Activated naive CD8-positive, alpha-beta T cell treated with anti-CD3 and anti-CD28 coated beads, Interleukin-2, amount 10 ng/mL, durations not matched to agents 7 days and 5 days (primary cell): ENCODE results near the gene CRADD. TPM values are rescaled to one million over a fixed set of nuclear protein-coding genes. Genes with fewer than 3 reads are reported as not detected.

Experiments
- ATAC-seq: fragments of 150-1000 bp; cut with Tn5 transposase; one replicate; pipeline ENCODE4 v1.10.0; 2021; ENCODE audit warnings: low read depth, moderate library complexity
- POLR2A ChIA-PET: fragments of 350-600 bp; sonication (Branson Sonifier 250); formaldehyde crosslinking; loops from one replicate; lab custom pipeline; 2021; ENCODE audit warnings: antibody characterized with exemption; lab: Charles Lee
- DNase-seq: peaks from one replicate; pipeline ENCODE4 v3.0.0; 2021
- H3K27ac Mint-ChIP-seq: one replicate; pipeline ENCODE4 v1.8.0; 2022; ENCODE audit warnings: mild to moderate bottlenecking, mixed read lengths
- H3K27me3 Mint-ChIP-seq: one replicate; pipeline ENCODE4 v1.8.0; 2022; ENCODE audit warnings: mild to moderate bottlenecking, moderate library complexity, mixed read lengths
- H3K36me3 Mint-ChIP-seq: one replicate; pipeline ENCODE4 v1.8.0; 2021; ENCODE audit warnings: mild to moderate bottlenecking, mixed read lengths
- H3K4me1 Mint-ChIP-seq: one replicate; pipeline ENCODE4 v1.8.0; 2021; ENCODE audit warnings: mixed read lengths
- H3K4me3 Mint-ChIP-seq: one replicate; pipeline ENCODE4 v1.8.0; 2022; ENCODE audit warnings: mild to moderate bottlenecking, moderate library complexity, mixed read lengths
- H3K9me3 Mint-ChIP-seq: one replicate; pipeline ENCODE4 v1.8.0; 2021; ENCODE audit warnings: mixed read lengths
- total RNA-seq, 2 experiments: library from RNA; stranded (reverse); gene quantifications; one replicate each; pipeline ENCODE4 v1.2.3, GENCODE V29; 2021

CRADD gene
- total RNA-seq, 2 experiments from 2014 or later: 11.3 to 11.5 TPM

DNA sequence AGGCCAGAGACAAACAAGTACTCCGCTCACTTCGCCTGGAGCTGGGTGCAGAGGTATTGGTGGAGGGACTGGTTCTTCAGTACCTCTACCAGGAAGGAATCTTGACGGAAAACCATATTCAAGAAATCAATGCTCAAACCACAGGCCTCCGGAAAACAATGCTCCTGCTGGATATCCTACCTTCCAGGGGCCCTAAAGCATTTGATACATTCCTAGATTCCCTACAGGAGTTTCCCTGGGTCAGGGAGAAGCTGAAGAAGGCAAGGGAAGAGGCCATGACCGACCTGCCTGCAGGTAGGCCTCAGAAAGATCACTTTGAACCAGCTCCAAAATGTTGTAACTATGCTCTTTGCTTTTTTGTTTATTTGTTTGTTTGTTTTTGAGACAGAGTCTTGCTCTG, 1.6 kb downstream of the CRADD start:
- POLR2A ChIA-PET: no interaction called here
- H3K9me3 Mint-ChIP-seq: no peaks in the 10 kb centered on the region
- peaks cover 23% of the 10 kb centered on the region for H3K4me1 Mint-ChIP-seq

GRCh38 chr12:93679308-93679925, 2.2 kb downstream of the CRADD start:
- H3K9me3 Mint-ChIP-seq: no peaks in the 10 kb centered on the region
- peaks cover 27% of the 10 kb centered on the region for H3K4me1 Mint-ChIP-seq

More for the DNA sequence above, 1.6 kb downstream of the CRADD start:
- ATAC-seq (no peak), DNase-seq (no peak)
- Mint-ChIP-seq H3K27ac (peak overlapping the region; percentile 98), H3K4me3 (peak overlapping the region; percentile 89), H3K36me3 (peaks cover 16% of the 10 kb centered on the region), H3K27me3 (peaks cover 8% of the 10 kb centered on the region)

DNA sequence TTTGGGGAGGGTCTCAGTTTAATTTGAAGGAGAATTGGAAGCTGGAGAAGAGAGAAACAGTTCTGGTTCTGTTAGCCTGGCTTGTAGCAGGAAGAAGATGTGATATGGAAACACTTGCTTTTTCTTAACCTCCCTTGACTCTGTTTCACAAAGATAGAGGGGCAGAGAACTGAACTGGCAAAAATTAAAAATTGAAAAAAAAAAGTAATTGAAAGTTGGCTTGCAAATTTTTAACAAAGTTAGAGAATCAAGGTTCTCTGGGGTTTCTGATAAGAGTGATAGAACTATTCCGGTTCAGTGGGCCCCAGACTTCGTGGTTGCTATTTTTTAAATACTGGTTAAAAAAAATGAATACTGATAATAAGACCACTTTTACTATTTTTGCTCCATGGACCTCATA, 2.8 kb downstream of the CRADD start:
- Mint-ChIP-seq H3K36me3 (peaks cover 16% of the 10 kb centered on the region), H3K27ac (no peak overlapping the region), H3K4me1 (peaks cover 33% of the 10 kb centered on the region), H3K27me3 (no peaks in the 10 kb centered on the region), H3K9me3 (no peaks in the 10 kb centered on the region), H3K4me3 (no peak overlapping the region)
- ATAC-seq (no peak), DNase-seq (no peak)
- POLR2A ChIA-PET: no interaction called here

More at GRCh38 chr12:93679308-93679925, 2.2 kb downstream of the CRADD start:
- Mint-ChIP-seq H3K36me3 (peaks cover 16% of the 10 kb centered on the region), H3K27me3 (peaks cover 1% of the 10 kb centered on the region), H3K4me3 (peak overlapping the region; percentile 38), H3K27ac (peak overlapping the region; percentile 70)
- ATAC-seq (no peak), DNase-seq (no peak)
- POLR2A ChIA-PET: no interaction called here

GRCh38 chr12:93682846-93683261, 5.7 kb downstream of the CRADD start:
- peaks cover 18% of the 10 kb centered on the region for H3K36me3 Mint-ChIP-seq
- POLR2A ChIA-PET: interaction anchor here (1.1 kb wide), 1 partner anchor 60 kb away, joined by 3 read pairs; no protein-coding TSS in a partner anchor
- ATAC-seq (no peak), DNase-seq (no peak)
- no peaks in the 10 kb centered on the region for H3K27me3 Mint-ChIP-seq
- peaks cover 28% of the 10 kb centered on the region for H3K4me1 Mint-ChIP-seq
- no peak overlapping the region for H3K4me3 Mint-ChIP-seq
- H3K27ac Mint-ChIP-seq: no peak overlapping the region
- no peaks in the 10 kb centered on the region for H3K9me3 Mint-ChIP-seq

- Mint-ChIP-seq H3K27me3 (no peaks in the 10 kb centered on the region), H3K4me3 (no peak overlapping the region)
- POLR2A ChIA-PET: interaction anchor here (1.1 kb wide), 1 partner anchor 59 kb away, joined by 3 read pairs; no protein-coding TSS in a partner anchor
These were observed 6.2 kb downstream of the CRADD start for GRCh38 chr12:93683410-93683809.

GRCh38 chr12:93684716-93685115, 7.5 kb downstream of the CRADD start:
- H3K36me3 Mint-ChIP-seq: peaks cover 16% of the 10 kb centered on the region
- peak; percentile 59 for ATAC-seq
- POLR2A ChIA-PET: no interaction called here
- DNase-seq: no peak
- peaks cover 26% of the 10 kb centered on the region for H3K4me1 Mint-ChIP-seq
- H3K27me3 Mint-ChIP-seq: no peaks in the 10 kb centered on the region
- peak overlapping the region; percentile 66 for H3K27ac Mint-ChIP-seq
- H3K4me3 Mint-ChIP-seq: peak overlapping the region; percentile 49
- H3K9me3 Mint-ChIP-seq: no peaks in the 10 kb centered on the region

More at GRCh38 chr12:93683410-93683809, 6.2 kb downstream of the CRADD start:
- Mint-ChIP-seq H3K4me1 (peaks cover 23% of the 10 kb centered on the region), H3K36me3 (peaks cover 18% of the 10 kb centered on the region), H3K27ac (no peak overlapping the region), H3K9me3 (no peaks in the 10 kb centered on the region)
- no peak for DNase-seq
- ATAC-seq: no peak

GRCh38 chr12:93686572-93687356, 9.6 kb downstream of the CRADD start:
- POLR2A ChIA-PET: interaction anchor here (0.7 to 0.9 kb wide), 2 partner anchors 10 to 678 kb away, joined by 3 to 4 read pairs; partner anchors contain the start of gene CRADD

DNA sequence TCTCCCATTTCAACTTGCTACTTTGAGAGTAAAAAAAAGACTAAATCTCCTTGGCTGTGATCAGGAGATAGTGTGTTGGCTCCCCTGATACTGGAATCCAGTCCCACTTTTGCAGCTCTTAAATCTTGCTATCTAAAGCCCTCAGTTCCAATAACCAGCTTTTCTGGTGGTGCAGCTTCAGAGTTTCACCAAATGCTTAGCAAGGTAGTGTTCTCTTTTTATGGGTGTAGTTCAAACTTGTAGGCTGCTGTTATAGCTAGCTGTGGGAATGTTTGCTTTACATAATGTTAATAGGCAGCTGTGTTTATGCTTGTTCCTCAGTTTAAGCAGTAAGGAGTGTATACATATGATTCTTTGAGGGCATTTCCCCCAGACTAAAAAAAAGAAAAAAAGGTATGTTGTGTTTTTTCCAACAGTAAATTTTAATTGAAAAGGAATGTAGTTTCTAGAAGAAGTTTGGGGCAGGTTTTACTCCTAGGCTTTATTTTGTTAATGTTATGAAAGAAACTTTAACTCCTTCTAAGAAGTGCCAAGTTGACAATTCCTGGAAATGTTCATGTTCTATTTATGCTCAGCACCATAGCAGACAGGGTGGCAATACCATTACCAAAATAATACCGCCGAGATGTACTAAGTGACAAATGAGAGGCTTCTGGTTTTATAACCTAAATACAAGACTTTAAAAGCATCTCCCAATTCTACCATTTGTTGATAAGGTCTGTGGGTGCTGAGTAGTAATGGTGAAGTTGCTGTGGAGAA, 12.1 kb downstream of the CRADD start:
- DNase-seq (no peak), ATAC-seq (no peak)
- peaks cover 2% of the 10 kb centered on the region for H3K9me3 Mint-ChIP-seq
- H3K36me3 Mint-ChIP-seq: peaks cover 12% of the 10 kb centered on the region
- POLR2A ChIA-PET: no interaction called here
- H3K27ac Mint-ChIP-seq: no peak overlapping the region
- H3K27me3 Mint-ChIP-seq: no peaks in the 10 kb centered on the region
- H3K4me1 Mint-ChIP-seq: peaks cover 26% of the 10 kb centered on the region
- H3K4me3 Mint-ChIP-seq: no peak overlapping the region

More at GRCh38 chr12:93686572-93687356, 9.6 kb downstream of the CRADD start:
- H3K36me3 Mint-ChIP-seq: peaks cover 16% of the 10 kb centered on the region
- no peaks in the 10 kb centered on the region for H3K27me3 Mint-ChIP-seq
- DNase-seq (no peak), ATAC-seq (no peak)
- H3K4me3 Mint-ChIP-seq: no peak overlapping the region
- H3K27ac Mint-ChIP-seq: no peak overlapping the region
- no peaks in the 10 kb centered on the region for H3K9me3 Mint-ChIP-seq
- peaks cover 28% of the 10 kb centered on the region for H3K4me1 Mint-ChIP-seq

GRCh38 chr12:93696462-93696861, 19.3 kb downstream of the CRADD start:
- Mint-ChIP-seq H3K27me3 (no peaks in the 10 kb centered on the region), H3K4me3 (no peak overlapping the region), H3K9me3 (peaks cover 2% of the 10 kb centered on the region), H3K4me1 (no peaks in the 10 kb centered on the region), H3K27ac (no peak overlapping the region), H3K36me3 (peaks cover 4% of the 10 kb centered on the region)
- ATAC-seq (no peak), DNase-seq (no peak)
- POLR2A ChIA-PET: no interaction called here

- Mint-ChIP-seq H3K9me3 (peaks cover 2% of the 10 kb centered on the region), H3K27ac (no peak overlapping the region), H3K4me3 (no peak overlapping the region), H3K4me1 (no peaks in the 10 kb centered on the region), H3K27me3 (no peaks in the 10 kb centered on the region), H3K36me3 (peaks cover 4% of the 10 kb centered on the region)
- ATAC-seq: no peak
- DNase-seq: no peak
- POLR2A ChIA-PET: no interaction called here
These were observed 21.3 kb downstream of the CRADD start for GRCh38 chr12:93698307-93699092.

DNA sequence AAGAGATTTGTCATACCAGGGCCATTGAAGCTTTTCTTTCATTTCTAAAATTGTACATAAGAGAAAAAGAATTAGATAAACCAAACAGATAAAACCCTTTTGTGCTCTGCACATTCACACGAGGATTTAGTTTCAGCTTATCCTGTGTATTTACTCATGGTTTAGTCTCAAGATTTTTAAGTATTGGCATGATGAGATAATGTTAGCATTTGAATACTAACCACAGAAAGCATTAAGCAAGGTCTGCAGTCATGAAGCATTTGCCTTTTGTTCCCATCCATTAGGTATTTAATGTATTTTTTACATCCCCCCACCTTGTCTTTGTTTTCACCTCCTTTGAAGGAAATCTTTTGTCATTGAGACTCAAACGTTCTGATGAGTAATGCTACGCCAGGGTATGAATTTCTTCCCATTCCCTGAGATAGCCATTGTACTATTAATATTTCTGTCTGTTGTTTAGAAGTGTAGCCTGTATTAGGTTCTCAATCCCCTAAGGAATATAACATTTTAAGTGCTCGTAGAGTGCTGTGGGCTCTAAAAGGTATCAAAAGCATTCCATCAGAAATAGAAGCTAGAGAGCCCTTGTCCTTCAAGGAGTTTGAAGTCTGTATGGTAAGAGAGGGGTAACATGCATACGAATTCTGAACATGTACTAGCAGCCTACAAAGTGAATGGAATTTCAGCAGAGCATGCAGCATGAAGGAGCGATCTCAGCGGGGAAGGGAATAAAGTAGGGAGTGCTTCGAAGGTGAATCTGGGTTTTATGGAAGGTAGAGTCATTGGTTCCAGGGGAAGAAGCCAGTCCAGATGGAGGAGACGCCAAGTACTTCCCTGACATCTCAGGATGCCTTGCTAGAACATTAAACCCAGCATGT, 22.3 kb downstream of the CRADD start:
- Mint-ChIP-seq H3K27me3 (no peaks in the 10 kb centered on the region), H3K4me1 (no peaks in the 10 kb centered on the region), H3K4me3 (no peak overlapping the region), H3K9me3 (peaks cover 3% of the 10 kb centered on the region), H3K27ac (no peak overlapping the region), H3K36me3 (peaks cover 4% of the 10 kb centered on the region)
- ATAC-seq (no peak), DNase-seq (no peak)
- POLR2A ChIA-PET: no interaction called here
